ENCODE measurements around the gene SLC12A5. TPM values are rescaled to one million over a fixed set of nuclear protein-coding genes. Genes with fewer than 3 reads are reported as not detected.

The SLC12A5 gene
- total RNA-seq, 1 donor from 2014 or later = 5.1 TPM

GRCh38 chr20:46053416-46053815, 24.4 kb downstream of the SLC12A5 start:
- Mint-ChIP-seq H3K4me1 (ENCODE audit: unreplicated experiment) (no peaks in the 10 kb centered on the region), H3K36me3 (peaks cover 4% of the 10 kb centered on the region), H3K27me3 (peaks cover 79% of the 10 kb centered on the region), H3K27ac (no peak overlapping the region), H3K9me3 (no peaks in the 10 kb centered on the region), H3K4me3 (no peak overlapping the region)
- no peak for DNase-seq (ENCODE audit: extremely low spot score, unreplicated experiment)
- TF ChIP-seq CTCF (conservative IDR thresholded peaks at IDR 0.05) = no peak

- no peak overlapping the region for H3K4me3 Mint-ChIP-seq
- no peak for TF ChIP-seq CTCF (conservative IDR thresholded peaks at IDR 0.05)
- H3K36me3 Mint-ChIP-seq = peaks cover 6% of the 10 kb centered on the region
- DNase-seq (ENCODE audit: extremely low spot score, unreplicated experiment) = no peak
- no peaks in the 10 kb centered on the region for H3K4me1 Mint-ChIP-seq (ENCODE audit: unreplicated experiment)
- H3K27me3 Mint-ChIP-seq = peaks cover 81% of the 10 kb centered on the region
- no peak overlapping the region for H3K27ac Mint-ChIP-seq
- H3K9me3 Mint-ChIP-seq = no peaks in the 10 kb centered on the region
Measured at GRCh38 chr20:46054606-46055005, 25.6 kb downstream of the SLC12A5 start.

- peaks cover 12% of the 10 kb centered on the region for H3K36me3 Mint-ChIP-seq
- H3K4me1 Mint-ChIP-seq (ENCODE audit: unreplicated experiment) = no peaks in the 10 kb centered on the region
- no peak for TF ChIP-seq CTCF (conservative IDR thresholded peaks at IDR 0.05)
- H3K27ac Mint-ChIP-seq = no peak overlapping the region
- H3K9me3 Mint-ChIP-seq = no peaks in the 10 kb centered on the region
- H3K4me3 Mint-ChIP-seq = no peak overlapping the region
- DNase-seq (ENCODE audit: extremely low spot score, unreplicated experiment) = no peak
- H3K27me3 Mint-ChIP-seq = peaks cover 83% of the 10 kb centered on the region
Measured at GRCh38 chr20:46055269-46055668, 26.3 kb downstream of the SLC12A5 start.

GRCh38 chr20:46056027-46056833, 27.2 kb downstream of the SLC12A5 start:
- TF ChIP-seq CTCF (conservative IDR thresholded peaks at IDR 0.05) = no peak
- H3K27me3 Mint-ChIP-seq = peaks cover 80% of the 10 kb centered on the region

GRCh38 chr20:46056970-46057855, 28.2 kb downstream of the SLC12A5 start:
- peak; percentile 76 for DNase-seq (ENCODE audit: extremely low spot score, unreplicated experiment)
- TF ChIP-seq CTCF (conservative IDR thresholded peaks at IDR 0.05) = no peak
- H3K4me1 Mint-ChIP-seq (ENCODE audit: unreplicated experiment) = no peaks in the 10 kb centered on the region
- H3K27ac Mint-ChIP-seq = no peak overlapping the region
- no peak overlapping the region for H3K4me3 Mint-ChIP-seq
- no peaks in the 10 kb centered on the region for H3K9me3 Mint-ChIP-seq
- H3K36me3 Mint-ChIP-seq = peaks cover 24% of the 10 kb centered on the region
- peaks cover 78% of the 10 kb centered on the region for H3K27me3 Mint-ChIP-seq

More at GRCh38 chr20:46056027-46056833, 27.2 kb downstream of the SLC12A5 start:
- Mint-ChIP-seq H3K9me3 (no peaks in the 10 kb centered on the region), H3K4me1 (ENCODE audit: unreplicated experiment) (no peaks in the 10 kb centered on the region), H3K27ac (no peak overlapping the region), H3K36me3 (peaks cover 19% of the 10 kb centered on the region), H3K4me3 (no peak overlapping the region)
- peak; percentile 58 for DNase-seq (ENCODE audit: extremely low spot score, unreplicated experiment)
